Fibroblast of peridontal ligament (primary cell): ENCODE results near the gene CPNE7.
"Not testable (repeated sequence)": the region's sequence is repeated elsewhere in the genome, so short reads cannot be mapped to it uniquely, and the experiment has no call there.

Source experiments
- DNase-seq: peaks from one replicate; pipeline ENCODE4 v3.0.0-alpha.2; 2010; ENCODE audit errors: extremely low read depth

Gene CPNE7

GRCh38 chr16:89565506-89566372, 9.8 kb upstream of the CPNE7 start:
- no peak for DNase-seq

- no peak for DNase-seq
Observed at GRCh38 chr16:89567656-89568594, 7.6 kb upstream of the CPNE7 start.

DNA sequence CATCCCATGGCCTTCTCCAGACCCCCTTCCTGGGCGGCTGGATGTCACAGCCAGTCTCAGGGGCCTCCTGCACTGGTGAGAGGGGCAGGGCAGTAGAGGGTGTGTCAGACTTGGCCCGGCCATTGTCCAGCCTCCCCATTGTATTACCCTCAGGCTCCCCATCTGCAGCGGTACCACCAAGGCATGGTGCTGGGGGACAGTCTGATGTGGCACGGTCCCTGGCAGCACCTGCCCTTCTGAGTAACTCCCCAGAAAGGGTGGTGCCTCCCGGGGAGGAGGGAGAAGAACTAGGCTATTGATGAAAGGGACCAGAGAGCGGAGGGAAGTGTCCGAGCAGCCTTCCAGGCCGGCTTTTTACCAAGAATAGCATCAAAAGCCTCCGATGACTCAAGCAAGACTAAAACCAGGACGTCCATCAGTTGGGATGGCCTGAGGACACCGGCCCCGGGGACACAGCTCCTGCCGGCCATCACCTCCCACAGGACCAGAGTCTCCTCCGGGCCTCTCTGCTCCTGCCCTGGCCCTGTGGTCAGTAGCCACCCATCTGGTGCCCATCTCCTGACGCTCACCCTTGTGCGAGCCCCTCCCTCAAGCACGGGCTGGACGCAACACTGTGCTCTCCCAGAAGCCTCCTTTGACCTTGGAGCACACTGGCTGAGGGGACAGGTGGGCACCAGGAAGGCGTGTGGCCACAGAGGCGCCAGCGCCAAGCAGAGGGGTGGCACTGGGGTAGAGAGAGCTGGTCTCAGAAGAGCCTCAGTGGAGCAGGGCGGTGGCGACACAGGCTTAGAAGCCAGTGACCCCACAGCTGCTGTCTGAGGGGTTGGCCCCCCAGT, 5.8 kb upstream of the CPNE7 start:
- no peak for DNase-seq

GRCh38 chr16:89570342-89570923, 5.1 kb upstream of the CPNE7 start:
- DNase-seq, result no peak

DNA sequence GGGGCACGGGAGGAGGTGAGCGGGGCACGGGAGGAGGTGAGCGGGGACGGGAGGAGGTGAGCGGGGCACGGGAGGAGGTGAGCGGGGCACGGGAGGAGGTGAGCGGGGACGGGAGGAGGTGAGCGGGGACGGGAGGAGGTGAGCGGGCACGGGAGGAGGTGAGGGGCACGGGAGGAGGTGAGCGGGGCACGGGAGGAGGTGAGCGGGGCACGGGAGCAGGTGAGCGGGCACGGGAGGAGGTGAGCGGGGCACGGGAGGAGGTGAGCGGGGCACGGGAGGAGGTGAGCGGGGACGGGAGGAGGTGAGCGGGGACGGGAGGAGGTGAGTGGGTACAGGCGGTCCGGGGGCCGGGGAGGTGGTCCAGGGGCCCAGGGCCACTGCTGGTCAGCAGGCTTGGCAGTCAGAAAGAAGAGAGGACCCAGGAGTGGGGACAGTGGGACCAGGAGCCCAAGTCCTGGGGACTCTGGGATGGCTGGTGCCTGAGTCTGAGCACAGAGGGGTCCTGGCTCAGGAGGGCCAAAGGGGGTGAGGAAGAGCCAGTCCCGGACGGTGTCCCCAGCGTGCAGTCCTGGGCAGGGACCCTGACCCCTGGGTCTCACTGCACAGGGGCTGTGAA, 4.5 kb upstream of the CPNE7 start:
- DNase-seq, result not testable (repeated sequence)

- DNase-seq, result no peak
Observed at GRCh38 chr16:89571636-89572035, 3.9 kb upstream of the CPNE7 start.

DNA sequence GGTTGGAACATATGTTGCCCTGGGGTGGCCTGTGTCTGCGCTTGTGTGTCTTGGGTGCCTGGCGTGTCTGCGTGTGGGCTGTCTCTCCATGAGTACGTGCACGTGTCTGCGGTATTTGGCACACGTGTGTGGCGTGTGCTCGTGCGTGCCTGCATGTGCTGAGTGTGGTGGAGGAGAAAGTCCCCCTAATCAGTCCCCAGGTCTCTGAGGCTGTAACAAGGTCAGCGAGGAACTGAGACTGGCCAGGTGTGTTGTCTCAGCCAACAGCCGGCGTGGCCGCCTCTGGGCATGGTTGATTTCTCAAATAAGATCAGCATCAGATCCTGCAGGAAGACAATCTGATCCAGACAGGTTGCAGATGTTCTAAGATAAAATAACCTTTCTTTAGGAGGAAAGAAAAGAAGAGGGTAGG, 3.5 kb upstream of the CPNE7 start:
- DNase-seq, result no peak

GRCh38 chr16:89572485-89573205, 2.9 kb upstream of the CPNE7 start:
- no peak for DNase-seq

- DNase-seq, result no peak
Observed at GRCh38 chr16:89573826-89574680, 1.5 kb upstream of the CPNE7 start.

GRCh38 chr16:89574681-89575246, 794 bp upstream of the CPNE7 start:
- peak; percentile 59 for DNase-seq

DNA sequence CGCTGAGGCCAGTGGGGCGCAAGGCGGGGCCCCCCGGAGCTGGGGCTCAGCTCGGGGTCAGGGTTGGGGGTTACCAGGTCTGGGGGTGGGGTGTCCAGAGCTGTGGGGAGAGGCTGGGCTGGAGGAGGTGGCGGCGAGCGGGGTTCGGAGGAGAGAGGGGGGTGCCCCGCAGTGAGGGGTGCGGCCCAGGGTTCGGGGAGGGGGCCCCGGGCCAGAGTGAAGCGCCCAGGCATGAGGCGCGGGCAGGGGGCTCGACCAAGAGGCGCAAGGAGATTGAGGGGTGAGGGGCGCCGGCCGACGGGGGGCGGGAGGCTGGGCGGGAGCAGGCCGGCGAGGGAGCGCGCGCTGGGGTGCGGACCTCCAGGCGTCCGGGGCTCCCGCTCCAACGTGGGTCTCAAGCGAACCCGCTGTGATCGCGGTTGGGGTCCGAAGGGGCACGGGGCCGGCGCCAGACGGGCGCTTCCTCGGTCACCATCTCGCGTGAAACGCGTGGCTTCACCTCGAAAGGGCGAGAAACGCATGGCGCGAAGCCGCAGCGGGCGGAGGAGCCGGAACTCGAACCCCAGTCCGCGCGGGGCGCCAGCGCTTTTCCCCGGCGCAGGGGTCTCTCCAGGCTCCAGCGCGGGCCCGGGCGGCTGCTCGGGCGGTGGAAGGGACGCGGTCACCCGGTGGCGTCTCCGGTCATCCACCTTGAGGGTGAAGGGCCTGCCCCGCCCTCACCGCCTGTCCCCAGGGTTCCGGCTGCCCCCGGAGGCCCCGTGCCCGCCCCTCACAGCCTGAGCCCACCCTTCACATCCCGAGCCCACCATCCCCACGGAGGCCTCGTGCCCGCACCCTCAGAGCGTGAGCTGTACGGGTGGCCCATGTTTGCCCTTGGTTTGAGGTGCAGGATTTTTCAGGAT, 846 bp downstream of the CPNE7 start:
- DNase-seq, result no peak

DNA sequence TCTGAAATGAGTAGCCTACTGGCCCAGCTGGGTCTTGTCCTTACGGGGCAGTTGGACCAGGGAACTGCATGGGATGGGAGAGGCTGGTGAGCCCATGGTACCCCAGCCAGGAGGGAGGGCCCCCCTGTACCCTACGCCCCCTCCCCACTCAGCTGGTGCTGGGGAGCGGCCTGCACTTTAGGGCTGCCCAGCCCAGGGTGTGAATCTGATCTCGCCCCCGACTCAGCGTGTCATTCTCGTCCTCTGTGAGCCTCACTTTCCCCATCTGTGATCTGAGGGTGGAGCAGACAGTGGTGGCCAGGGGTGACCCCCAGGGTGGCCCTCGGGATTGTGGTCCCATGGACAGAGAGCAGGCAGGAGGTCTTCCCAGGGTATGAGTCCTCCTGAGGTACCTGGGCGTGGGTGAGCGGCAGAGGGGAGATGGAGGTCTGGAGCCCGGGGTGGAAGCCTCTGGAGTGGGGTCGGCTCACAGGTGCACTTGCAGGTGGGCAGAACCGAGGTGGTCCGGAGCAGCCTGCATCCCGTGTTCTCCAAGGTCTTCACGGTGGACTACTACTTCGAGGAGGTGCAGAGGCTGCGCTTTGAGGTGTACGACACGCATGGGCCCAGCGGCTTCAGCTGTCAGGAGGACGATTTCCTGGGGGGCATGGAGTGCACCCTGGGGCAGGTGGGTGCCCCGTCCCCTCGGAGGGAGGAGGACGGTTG, 1.6 kb downstream of the CPNE7 start:
- DNase-seq, result no peak

- no peak for DNase-seq
Observed at GRCh38 chr16:89579351-89579750, 3.8 kb downstream of the CPNE7 start.

DNA sequence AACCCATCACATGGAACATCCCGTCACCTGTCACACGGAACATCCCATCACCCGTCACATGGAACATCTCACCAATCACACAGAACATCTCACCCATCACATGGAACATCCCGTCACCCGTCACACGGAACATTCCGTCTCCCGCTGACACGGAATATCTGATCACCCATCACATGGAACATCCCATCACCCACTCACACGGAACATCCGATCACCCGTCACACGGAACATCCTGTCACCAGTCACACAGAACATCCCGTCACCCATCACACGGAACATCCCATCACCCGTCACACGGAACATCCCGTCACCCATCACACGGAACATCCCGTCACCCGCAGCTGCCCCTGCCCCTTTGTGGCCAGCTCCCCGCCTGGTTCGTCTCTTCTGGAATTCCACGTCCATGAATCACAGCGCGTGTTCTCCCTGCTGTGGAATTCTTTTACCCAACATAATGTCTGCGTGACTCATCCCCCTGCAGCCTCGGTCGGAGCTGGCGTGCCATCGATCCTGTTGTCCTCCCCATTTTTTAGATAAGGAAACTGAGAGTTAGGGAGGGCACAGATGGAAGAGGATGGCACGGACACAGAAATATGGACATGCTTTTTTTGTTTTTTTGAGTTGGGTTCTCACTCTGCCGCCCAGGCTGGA, 5.6 kb downstream of the CPNE7 start:
- DNase-seq, result peak; percentile 98

GRCh38 chr16:89581861-89582563, 6.5 kb downstream of the CPNE7 start:
- peak; percentile 80 for DNase-seq

DNA sequence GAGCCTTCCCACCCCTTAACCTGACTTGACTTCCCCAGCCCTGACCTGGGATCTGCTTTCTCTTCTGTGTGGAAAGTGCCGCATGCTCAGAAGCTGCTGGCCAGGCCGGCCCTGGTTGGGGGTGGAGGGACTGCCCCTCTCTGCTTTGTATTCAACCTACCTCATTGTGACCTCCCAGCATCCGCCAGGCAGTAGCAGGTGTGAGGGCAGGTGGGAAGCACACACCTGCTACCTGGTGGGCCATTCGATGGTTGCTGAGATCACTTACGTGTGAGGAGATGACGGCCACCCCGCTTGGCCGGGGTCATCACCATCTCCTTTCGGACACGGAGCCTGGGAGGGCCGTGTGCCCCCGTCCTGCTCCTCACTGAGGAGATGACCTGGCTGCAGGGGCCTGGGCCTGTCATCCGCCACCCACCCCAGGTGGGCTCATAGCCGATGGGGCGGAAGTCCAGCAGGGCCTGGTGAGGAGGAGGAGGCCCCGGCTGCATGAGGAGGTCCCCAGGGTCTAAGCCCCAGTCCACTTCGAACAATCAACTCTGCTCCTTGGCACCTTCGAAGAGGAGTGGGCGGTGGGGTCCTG, 7.1 kb downstream of the CPNE7 start:
- DNase-seq, result no peak
